Measurements from ENCODE around the gene AMOTL1.

AMOTL1 gene

GRCh38 chr11:94776351-94777321 is 8.5 kb downstream of the AMOTL1 start:
- Histone ChIP-seq H3K4me3 (replicated peaks; ENCODE audit: insufficient read depth, low read length) (no peak overlapping the region), H3K27ac (replicated peaks) (no peak overlapping the region), H3K27me3 (ENCODE audit: insufficient read depth, poor library complexity, severe bottlenecking) (peaks cover 7% of the 10 kb centered on the region)
- TF ChIP-seq REST (IDR thresholded peaks at IDR 0.05; ENCODE audit: insufficient replicate concordance, low read depth) (no peak), SPI1 (IDR thresholded peaks at IDR 0.05; ENCODE audit: borderline replicate concordance, low read depth) (no peak), GABPA (IDR thresholded peaks at IDR 0.05; ENCODE audit: low read depth) (no peak), POLR2AphosphoS5 (IDR thresholded peaks at IDR 0.05; ENCODE audit: low read depth) (no peak)
- TF ChIP-seq, protein P1, sequence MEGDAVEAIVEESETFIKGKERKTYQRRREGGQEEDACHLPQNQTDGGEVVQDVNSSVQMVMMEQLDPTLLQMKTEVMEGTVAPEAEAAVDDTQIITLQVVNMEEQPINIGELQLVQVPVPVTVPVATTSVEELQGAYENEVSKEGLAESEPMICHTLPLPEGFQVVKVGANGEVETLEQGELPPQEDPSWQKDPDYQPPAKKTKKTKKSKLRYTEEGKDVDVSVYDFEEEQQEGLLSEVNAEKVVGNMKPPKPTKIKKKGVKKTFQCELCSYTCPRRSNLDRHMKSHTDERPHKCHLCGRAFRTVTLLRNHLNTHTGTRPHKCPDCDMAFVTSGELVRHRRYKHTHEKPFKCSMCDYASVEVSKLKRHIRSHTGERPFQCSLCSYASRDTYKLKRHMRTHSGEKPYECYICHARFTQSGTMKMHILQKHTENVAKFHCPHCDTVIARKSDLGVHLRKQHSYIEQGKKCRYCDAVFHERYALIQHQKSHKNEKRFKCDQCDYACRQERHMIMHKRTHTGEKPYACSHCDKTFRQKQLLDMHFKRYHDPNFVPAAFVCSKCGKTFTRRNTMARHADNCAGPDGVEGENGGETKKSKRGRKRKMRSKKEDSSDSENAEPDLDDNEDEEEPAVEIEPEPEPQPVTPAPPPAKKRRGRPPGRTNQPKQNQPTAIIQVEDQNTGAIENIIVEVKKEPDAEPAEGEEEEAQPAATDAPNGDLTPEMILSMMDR (IDR thresholded peaks at IDR 0.05; ENCODE audit: insufficient read depth, low read length), result no peak
- no peak for DNase-seq (ENCODE audit: low read depth in 1 of 2, low spot score in 1 of 2)

GRCh38 chr11:94780432-94780831 is 12.3 kb downstream of the AMOTL1 start:
- Histone ChIP-seq H3K27ac (replicated peaks) (no peak overlapping the region), H3K4me3 (replicated peaks; ENCODE audit: insufficient read depth, low read length) (no peak overlapping the region), H3K27me3 (ENCODE audit: insufficient read depth, poor library complexity, severe bottlenecking) (peaks cover 6% of the 10 kb centered on the region)
- TF ChIP-seq, protein P1 (IDR thresholded peaks at IDR 0.05; ENCODE audit: insufficient read depth, low read length), result no peak
- TF ChIP-seq REST (IDR thresholded peaks at IDR 0.05; ENCODE audit: insufficient replicate concordance, low read depth) (no peak), SPI1 (IDR thresholded peaks at IDR 0.05; ENCODE audit: borderline replicate concordance, low read depth) (no peak), GABPA (IDR thresholded peaks at IDR 0.05; ENCODE audit: low read depth) (no peak), POLR2AphosphoS5 (IDR thresholded peaks at IDR 0.05; ENCODE audit: low read depth) (no peak)
- no peak for DNase-seq (ENCODE audit: low read depth in 1 of 2, low spot score in 1 of 2)

DNA sequence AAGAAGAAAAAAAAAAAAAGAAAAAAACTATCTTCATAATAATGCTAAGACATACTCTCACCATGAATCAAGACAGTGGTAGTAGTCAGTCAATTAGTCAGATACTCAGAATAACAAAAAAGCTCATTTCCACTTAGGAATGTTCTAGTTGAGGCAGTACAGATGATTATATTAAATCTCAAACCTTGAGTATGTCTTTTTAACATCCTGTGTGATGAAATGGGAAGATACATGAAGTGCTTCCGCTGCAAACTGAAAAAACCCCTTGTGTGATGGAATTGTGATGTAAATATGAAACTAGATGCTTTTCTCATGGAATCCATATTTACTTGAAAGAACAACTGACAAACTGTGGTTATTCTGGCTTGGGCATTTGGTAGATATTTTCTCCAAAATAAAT is 13.7 kb downstream of the AMOTL1 start:
- TF ChIP-seq POLR2AphosphoS5 (IDR thresholded peaks at IDR 0.05; ENCODE audit: low read depth) (no peak), REST (IDR thresholded peaks at IDR 0.05; ENCODE audit: insufficient replicate concordance, low read depth) (no peak)
- Histone ChIP-seq H3K4me3 (replicated peaks; ENCODE audit: insufficient read depth, low read length) (no peak overlapping the region), H3K27ac (replicated peaks) (no peak overlapping the region), H3K27me3 (ENCODE audit: insufficient read depth, poor library complexity, severe bottlenecking) (peaks cover 6% of the 10 kb centered on the region)
- DNase-seq (ENCODE audit: low read depth in 1 of 2, low spot score in 1 of 2), result no peak
